H9 (cell line): ENCODE data around the gene LSP1. TPM values are rescaled to one million over a fixed set of nuclear protein-coding genes. Genes with fewer than 3 reads are reported as not detected.

Experiments
- DNase-seq: peaks from one replicate; pipeline ENCODE4 v3.0.0-alpha.2; 2017
- H2AFZ ChIP-seq: one replicate; pipeline ENCODE4 v1.6.1; 2013; ENCODE audit warnings: mild to moderate bottlenecking, low read length, control low read depth, moderate library complexity
- H2AK5ac ChIP-seq: 2 replicates; pipeline ENCODE4 v1.6.1; 2013; ENCODE audit warnings: low read length, control low read depth, mixed read lengths; ENCODE audit not compliant: insufficient read length
- H2BK120ac ChIP-seq: one replicate; pipeline ENCODE4 v1.6.1; 2013; ENCODE audit warnings: low read depth, mild to moderate bottlenecking, low read length, control low read depth, inconsistent platforms; ENCODE audit not compliant: poor library complexity, severe bottlenecking
- H2BK12ac ChIP-seq: 2 replicates; pipeline ENCODE4 v1.6.1; 2013; ENCODE audit warnings: low read length, control low read depth, mixed read lengths, low read depth; ENCODE audit not compliant: insufficient read length
- H2BK15ac ChIP-seq: 2 replicates; pipeline ENCODE4 v1.6.1; 2013; ENCODE audit warnings: low read depth, low read length, control low read depth
- H2BK20ac ChIP-seq: one replicate; pipeline ENCODE4 v1.6.1; 2013; ENCODE audit warnings: low read depth, mild to moderate bottlenecking, low read length, control low read depth, inconsistent platforms; ENCODE audit not compliant: poor library complexity, severe bottlenecking
- H2BK5ac ChIP-seq: 2 replicates; pipeline ENCODE4 v1.6.1; 2013; ENCODE audit warnings: low read length, control low read depth, mixed read lengths; ENCODE audit not compliant: insufficient read length
- H3K14ac ChIP-seq: 2 replicates; pipeline ENCODE4 v1.6.1; 2013; ENCODE audit warnings: low read length, control low read depth; ENCODE audit not compliant: insufficient read depth
- H3K18ac ChIP-seq: 2 replicates; pipeline ENCODE4 v1.6.1; 2013; ENCODE audit warnings: low read depth, mild to moderate bottlenecking, mixed read lengths, low read length, control low read depth; ENCODE audit not compliant: insufficient read length
- H3K23ac ChIP-seq: 2 replicates; pipeline ENCODE4 v1.6.1; 2013; ENCODE audit warnings: low read length, control low read depth, mixed read lengths, low read depth; ENCODE audit not compliant: insufficient read length
- H3K23me2 ChIP-seq: 2 replicates; pipeline ENCODE4 v1.6.1; 2013; ENCODE audit warnings: low read depth, mild to moderate bottlenecking, mixed read lengths, low read length, control low read depth; ENCODE audit not compliant: insufficient read length, poor library complexity, severe bottlenecking
- H3K27ac ChIP-seq: 2 replicates; pipeline ENCODE4 v1.5.1; 2013; ENCODE audit warnings: low read length, control low read depth, mixed read lengths, low read depth; ENCODE audit not compliant: insufficient read length
- H3K27me3 ChIP-seq: 2 replicates; pipeline ENCODE4 v1.6.1; 2013; ENCODE audit warnings: low read length, control low read depth, inconsistent platforms; ENCODE audit not compliant: insufficient read depth
- H3K4ac ChIP-seq: 2 replicates; pipeline ENCODE4 v1.6.1; 2013; ENCODE audit warnings: low read depth, mild to moderate bottlenecking, control low read depth, inconsistent platforms, low read length, moderate library complexity
- H3K4me1 ChIP-seq: 2 replicates; pipeline ENCODE4 v1.6.1; 2013; ENCODE audit warnings: low read length, control low read depth, inconsistent platforms; ENCODE audit not compliant: insufficient read depth
- H3K4me2 ChIP-seq: 2 replicates; pipeline ENCODE4 v1.6.1; 2013; ENCODE audit warnings: low read length, control low read depth, mixed read lengths; ENCODE audit not compliant: insufficient read length, insufficient read depth
- H3K56ac ChIP-seq: 2 replicates; pipeline ENCODE4 v1.6.1; 2013; ENCODE audit warnings: low read depth, mild to moderate bottlenecking, mixed read lengths, low read length, control low read depth; ENCODE audit not compliant: insufficient read length
- H3K79me1 ChIP-seq: 2 replicates; pipeline ENCODE4 v1.6.1; 2013; ENCODE audit warnings: low read depth, mild to moderate bottlenecking, moderate library complexity, low read length, control low read depth, inconsistent platforms; ENCODE audit not compliant: insufficient read depth, poor library complexity, severe bottlenecking
- H3K79me2 ChIP-seq: 2 replicates; pipeline ENCODE4 v1.6.1; 2013; ENCODE audit warnings: low read length, control low read depth, inconsistent platforms; ENCODE audit not compliant: insufficient read depth
- H3K9ac ChIP-seq: 2 replicates; pipeline ENCODE4 v1.6.1; 2013; ENCODE audit warnings: low read length, control low read depth, mixed read lengths; ENCODE audit not compliant: insufficient read length; ENCODE audit errors: extremely low read depth
- H3K9me3 ChIP-seq: one replicate; pipeline ENCODE4 v1.6.1; 2013; ENCODE audit warnings: low read depth, low read length, inconsistent platforms; ENCODE audit not compliant: control insufficient read depth
- H3T11ph ChIP-seq: one replicate; pipeline ENCODE4 v1.6.1; 2013; ENCODE audit warnings: mild to moderate bottlenecking, low read length, control low read depth, inconsistent platforms
- H4K20me1 ChIP-seq: one replicate; pipeline ENCODE4 v1.6.1; 2013; ENCODE audit not compliant: control insufficient read depth, insufficient read length, insufficient read depth
- H4K5ac ChIP-seq: 2 replicates; pipeline ENCODE4 v1.6.1; 2013; ENCODE audit warnings: low read depth, mild to moderate bottlenecking, mixed read lengths, low read length, control low read depth; ENCODE audit not compliant: insufficient read length
- H4K8ac ChIP-seq: replicated peaks from 2 replicates; pipeline ENCODE4 v1.6.1; 2013; ENCODE audit warnings: low read length, control low read depth, mixed read lengths, low read depth; ENCODE audit not compliant: insufficient read length
- H4K91ac ChIP-seq: 2 replicates; pipeline ENCODE4 v1.6.1; 2013; ENCODE audit warnings: low read depth, mild to moderate bottlenecking, moderate library complexity, mixed read lengths, low read length, control low read depth; ENCODE audit not compliant: insufficient read length
- H3K27ac Mint-ChIP-seq, 3 experiments: 2 replicates in 2 of 3; 3 replicates in 1 of 3; pipeline ENCODE4 v1.8.0; 2020 to 2021; ENCODE audit warnings: mixed read lengths in 3 of 3, mild to moderate bottlenecking in 1 of 3, moderate library complexity in 1 of 3
- H3K27me3 Mint-ChIP-seq: 2 replicates; pipeline ENCODE4 v1.8.0; 2021; ENCODE audit warnings: low read depth, mild to moderate bottlenecking, moderate library complexity, mixed read lengths
- H3K36me3 Mint-ChIP-seq, 3 experiments: 2 replicates in 2 of 3; 3 replicates in 1 of 3; pipeline ENCODE4 v1.8.0; 2020 to 2021; ENCODE audit warnings: low read depth in 3 of 3, mixed read lengths in 3 of 3; ENCODE audit not compliant: insufficient read depth in 1 of 3
- H3K4me1 Mint-ChIP-seq, 2 experiments: 2 replicates each; pipeline ENCODE4 v1.8.0; 2020; ENCODE audit warnings: mixed read lengths in 2 of 2
- H3K4me3 Mint-ChIP-seq, 2 experiments: 2 replicates in 1 of 2; 3 replicates in 1 of 2; pipeline ENCODE4 v1.8.0; 2020 to 2021; ENCODE audit warnings: mild to moderate bottlenecking in 2 of 2, mixed read lengths in 2 of 2, moderate library complexity in 1 of 2
- H3K9me3 Mint-ChIP-seq, 2 experiments: 2 replicates in 1 of 2; 3 replicates in 1 of 2; pipeline ENCODE4 v1.8.0; 2020; ENCODE audit warnings: mild to moderate bottlenecking in 2 of 2, mixed read lengths in 2 of 2, moderate library complexity in 1 of 2
- WGBS: extraction: QIAGEN DNeasy Blood & Tissue Kit; methylation state at CpG from one replicate; pipeline ENCODE4 v1.1.7; 2013; ENCODE audit warnings: missing lambda C conversion rate, low lambda C conversion rate, mixed read lengths; ENCODE audit not compliant: insufficient read length; ENCODE audit errors: extremely low coverage; 5-methylcytosine and 5-hydroxymethylcytosine counted together
- total RNA-seq: library from RNA; stranded (reverse); gene quantifications from 2 replicates; pipeline ENCODE4 v1.2.1, GENCODE V29; 2021
- TF ChIP-seq, protein P1 (sequence below): fragments of 200-600 bp; sonication (generic); conservative IDR thresholded peaks from 3 replicates; pipeline ENCODE4 v1.8.0; 2021; ENCODE audit warnings: antibody characterized with exemption, mild to moderate bottlenecking

LSP1 gene
- total RNA-seq, 1 experiment from 2014 or later, result not detected

DNA sequence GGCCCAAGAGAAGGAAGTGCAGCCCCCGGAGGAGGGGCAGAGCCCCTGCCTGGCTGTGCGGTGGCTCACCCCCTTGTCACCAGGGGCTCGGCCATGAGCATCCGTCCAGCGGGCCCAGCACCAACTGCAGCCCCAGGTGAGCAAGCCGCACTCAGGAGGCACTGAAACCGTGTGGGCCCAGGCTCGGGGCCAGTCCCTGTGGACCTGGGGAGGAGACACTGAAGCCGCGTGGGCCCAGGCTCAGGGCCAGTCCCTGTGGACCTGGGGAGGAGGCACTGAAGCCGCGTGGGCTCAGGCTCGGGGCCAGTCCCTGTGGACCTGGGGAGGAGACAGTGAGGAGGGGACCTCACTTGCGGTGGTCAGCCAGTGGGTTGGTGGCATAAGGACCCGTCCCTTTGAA, 13.9 kb downstream of the LSP1 start:
- no peak overlapping the region for H3K9ac ChIP-seq
- no peaks in the 10 kb centered on the region for H3K23me2 ChIP-seq
- H3K27me3 ChIP-seq, result no peaks in the 10 kb centered on the region
- DNase-seq, result no peak
- Mint-ChIP-seq H3K36me3 (no peaks in the 10 kb centered on the region), H3K4me1 (peaks cover 7 to 15% of the 10 kb centered on the region in 2 experiments), H3K9me3 (no peaks in the 10 kb centered on the region; a peak in 1 of 5 replicates), H3K27me3 (peaks cover 29% of the 10 kb centered on the region), H3K27ac (no peak overlapping the region; a peak in 1 of 7 replicates), H3K4me3 (no peak overlapping the region)
- no peaks in the 10 kb centered on the region for H4K20me1 ChIP-seq
- H3K27ac ChIP-seq, result no peak overlapping the region
- H3K79me2 ChIP-seq, result no peaks in the 10 kb centered on the region
- H3K4me1 ChIP-seq, result peaks cover 3% of the 10 kb centered on the region; the same call in 1 of the 2 replicates
- no peak overlapping the region for H4K8ac ChIP-seq
- H3K23ac ChIP-seq, result no peak overlapping the region
- H2BK15ac ChIP-seq, result no peak overlapping the region
- no peak overlapping the region for H4K91ac ChIP-seq
- no peaks in the 10 kb centered on the region for H3K9me3 ChIP-seq
- no peak overlapping the region for H2BK20ac ChIP-seq
- no peak overlapping the region for H3K18ac ChIP-seq
- H2AK5ac ChIP-seq, result no peak overlapping the region
- no peak overlapping the region for H2BK120ac ChIP-seq
- H3K14ac ChIP-seq, result no peak overlapping the region; the same call in 1 of the 2 replicates
- H2AFZ ChIP-seq, result no peak overlapping the region
- no peak overlapping the region for H3T11ph ChIP-seq
- no CpG with 5 or more reads among the region's 15 CpGs for WGBS
- no peak overlapping the region for H3K56ac ChIP-seq
- H4K5ac ChIP-seq, result no peak overlapping the region
- no peak overlapping the region for H2BK5ac ChIP-seq
- H3K4me2 ChIP-seq, result no peak overlapping the region
- no peaks in the 10 kb centered on the region for H3K79me1 ChIP-seq
- no peak overlapping the region for H2BK12ac ChIP-seq
- TF ChIP-seq, protein P1, sequence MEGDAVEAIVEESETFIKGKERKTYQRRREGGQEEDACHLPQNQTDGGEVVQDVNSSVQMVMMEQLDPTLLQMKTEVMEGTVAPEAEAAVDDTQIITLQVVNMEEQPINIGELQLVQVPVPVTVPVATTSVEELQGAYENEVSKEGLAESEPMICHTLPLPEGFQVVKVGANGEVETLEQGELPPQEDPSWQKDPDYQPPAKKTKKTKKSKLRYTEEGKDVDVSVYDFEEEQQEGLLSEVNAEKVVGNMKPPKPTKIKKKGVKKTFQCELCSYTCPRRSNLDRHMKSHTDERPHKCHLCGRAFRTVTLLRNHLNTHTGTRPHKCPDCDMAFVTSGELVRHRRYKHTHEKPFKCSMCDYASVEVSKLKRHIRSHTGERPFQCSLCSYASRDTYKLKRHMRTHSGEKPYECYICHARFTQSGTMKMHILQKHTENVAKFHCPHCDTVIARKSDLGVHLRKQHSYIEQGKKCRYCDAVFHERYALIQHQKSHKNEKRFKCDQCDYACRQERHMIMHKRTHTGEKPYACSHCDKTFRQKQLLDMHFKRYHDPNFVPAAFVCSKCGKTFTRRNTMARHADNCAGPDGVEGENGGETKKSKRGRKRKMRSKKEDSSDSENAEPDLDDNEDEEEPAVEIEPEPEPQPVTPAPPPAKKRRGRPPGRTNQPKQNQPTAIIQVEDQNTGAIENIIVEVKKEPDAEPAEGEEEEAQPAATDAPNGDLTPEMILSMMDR, result no peak
- H3K4ac ChIP-seq, result no peak overlapping the region
